GM18499 (cell line): ENCODE measurements around the gene LMAN2L.

Source experiments
- ATAC-seq: cut with Tn5 transposase; IDR thresholded peaks from one replicate; pipeline ENCODE4 v1.9.1; 2021; ENCODE audit warnings: moderate number of reproducible peaks; ENCODE audit not compliant: insufficient read depth, unreplicated experiment

The LMAN2L gene

DNA sequence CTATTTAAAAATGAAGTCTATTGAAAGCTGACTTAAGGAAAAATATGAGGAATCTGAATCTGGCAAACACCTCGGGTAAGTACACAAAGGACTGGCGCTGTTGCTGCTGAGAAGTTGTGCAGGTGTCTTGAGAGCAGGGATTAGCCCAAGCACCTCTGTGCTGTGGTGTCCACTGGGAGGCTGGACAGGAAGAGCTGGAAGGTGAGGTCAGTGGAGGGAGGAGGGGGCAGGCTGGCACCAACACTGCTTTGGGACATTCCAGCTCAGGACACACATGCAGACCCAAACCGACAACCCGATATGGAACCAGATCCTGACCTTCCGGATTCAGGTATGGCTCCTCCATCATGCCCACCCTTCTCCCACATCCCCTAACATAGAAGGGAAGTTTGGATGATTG is 76.7 kb downstream of the LMAN2L start:
- no peak for ATAC-seq

DNA sequence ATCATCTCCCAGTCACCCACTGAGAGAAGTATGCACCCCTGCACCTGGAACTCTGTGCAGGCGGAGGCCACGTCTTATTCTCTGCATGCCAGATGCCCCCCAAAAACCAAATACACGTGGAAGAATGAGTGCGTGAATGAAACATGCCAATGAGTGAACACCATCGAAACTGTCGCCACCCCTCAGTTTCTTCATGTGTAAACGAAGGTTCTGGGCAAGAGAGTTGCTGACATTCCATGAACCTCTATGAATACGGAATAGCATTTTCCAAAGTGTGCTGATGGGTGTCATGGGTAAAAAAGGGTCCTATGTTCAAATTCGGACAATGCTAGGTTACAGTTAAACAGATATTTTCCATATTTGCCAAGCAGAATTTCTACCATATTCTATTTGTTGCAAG is 77.5 kb downstream of the LMAN2L start:
- no peak for ATAC-seq

DNA sequence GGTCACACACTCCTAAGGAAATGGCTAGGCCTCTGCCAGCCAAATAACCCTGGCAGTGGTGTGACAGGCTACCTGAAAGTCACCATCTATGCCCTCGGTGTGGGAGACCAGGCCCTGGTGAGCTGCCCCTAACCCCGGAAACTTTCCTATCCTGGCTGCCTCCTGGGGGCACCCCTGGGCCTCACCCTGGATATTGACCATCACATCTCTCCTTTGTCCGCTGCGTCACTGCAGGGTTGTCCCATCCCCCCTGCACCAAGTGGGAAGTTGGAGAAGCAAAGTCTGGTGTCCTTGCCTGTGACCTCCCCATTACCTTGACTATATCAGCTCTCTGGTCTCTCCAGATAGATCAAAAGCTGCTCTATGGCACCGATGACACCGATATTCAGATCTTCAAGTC is 78.5 kb downstream of the LMAN2L start:
- no peak for ATAC-seq

DNA sequence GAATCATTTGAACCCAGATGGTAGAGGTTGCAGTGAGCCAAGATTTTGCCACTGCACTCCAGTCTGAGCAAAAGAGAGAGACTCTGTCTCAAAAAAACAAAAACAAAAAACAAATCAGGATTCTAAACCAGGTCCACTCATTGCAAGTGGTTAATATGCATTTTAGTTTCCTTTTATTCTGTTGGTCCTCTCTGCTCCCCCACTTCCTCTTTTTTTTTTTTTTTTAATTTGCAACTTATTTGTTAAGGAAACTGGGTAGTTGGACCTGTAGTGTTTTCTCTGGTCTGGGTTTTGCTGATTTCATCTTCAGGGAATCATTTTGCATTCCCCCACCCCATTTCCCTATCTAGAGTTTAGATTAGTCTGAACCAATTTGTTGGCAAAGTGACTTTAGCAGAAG is 83.3 kb downstream of the LMAN2L start:
- ATAC-seq: no peak
